Stimulated activated CD8-positive, alpha-beta memory T cell treated with anti-CD3 and anti-CD28 coated beads, Interleukin-15, amount 100 ng/mL, for 1 hour (primary cell): ENCODE measurements around the gene TFEB.
"Not testable (repeated sequence)": the region's sequence is repeated elsewhere in the genome, so short reads cannot be mapped to it uniquely, and the experiment has no call there.

Source experiments
- DNase-seq: peaks from one replicate; pipeline ENCODE4 v3.0.0-alpha.2; 2020; ENCODE audit warnings: low read depth

The TFEB gene

DNA sequence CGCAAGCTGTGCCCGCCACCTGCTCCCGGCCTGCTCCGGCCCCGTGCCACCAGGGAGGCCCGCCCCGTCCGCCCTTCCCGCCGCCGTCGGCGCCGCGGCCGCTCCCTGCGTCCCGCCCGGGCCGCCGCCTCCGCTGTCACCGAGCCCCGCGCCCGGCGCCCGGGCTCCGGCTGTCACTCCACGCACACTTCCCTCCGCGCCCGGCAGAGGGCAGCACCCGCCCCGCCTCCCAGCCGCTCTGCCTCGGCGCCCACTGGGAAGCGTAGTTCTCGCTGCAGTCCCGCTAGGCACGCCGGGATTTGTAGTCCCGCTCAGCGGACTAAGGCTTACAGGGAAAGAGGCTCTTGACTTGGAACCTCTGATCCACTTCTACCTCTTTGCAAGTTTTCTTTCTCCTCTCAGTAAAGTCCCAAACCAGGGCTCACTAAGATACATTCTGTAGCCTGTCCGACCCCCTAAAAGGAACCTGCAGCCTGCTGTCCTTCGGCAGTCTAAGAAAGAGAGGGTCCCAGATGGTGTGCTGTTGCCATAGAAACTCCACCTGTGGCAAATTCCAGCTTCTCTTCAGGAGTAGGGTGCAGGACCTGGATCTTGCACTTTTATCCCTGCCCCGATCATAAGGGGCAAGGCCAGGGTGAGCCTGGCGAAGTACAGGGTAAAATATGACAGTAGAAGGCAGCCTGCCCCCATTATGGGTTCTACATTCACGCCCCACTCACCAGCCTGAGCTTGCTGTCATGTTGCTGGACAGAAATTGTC, at the start of gene TFEB:
Gene TFEB, minus strand, starts transcription at position 182 of the 759 bp plus-strand sequence. CDS start 44,395 bp downstream, outside the sequence.
- DNase-seq, result peak; percentile 89

DNA sequence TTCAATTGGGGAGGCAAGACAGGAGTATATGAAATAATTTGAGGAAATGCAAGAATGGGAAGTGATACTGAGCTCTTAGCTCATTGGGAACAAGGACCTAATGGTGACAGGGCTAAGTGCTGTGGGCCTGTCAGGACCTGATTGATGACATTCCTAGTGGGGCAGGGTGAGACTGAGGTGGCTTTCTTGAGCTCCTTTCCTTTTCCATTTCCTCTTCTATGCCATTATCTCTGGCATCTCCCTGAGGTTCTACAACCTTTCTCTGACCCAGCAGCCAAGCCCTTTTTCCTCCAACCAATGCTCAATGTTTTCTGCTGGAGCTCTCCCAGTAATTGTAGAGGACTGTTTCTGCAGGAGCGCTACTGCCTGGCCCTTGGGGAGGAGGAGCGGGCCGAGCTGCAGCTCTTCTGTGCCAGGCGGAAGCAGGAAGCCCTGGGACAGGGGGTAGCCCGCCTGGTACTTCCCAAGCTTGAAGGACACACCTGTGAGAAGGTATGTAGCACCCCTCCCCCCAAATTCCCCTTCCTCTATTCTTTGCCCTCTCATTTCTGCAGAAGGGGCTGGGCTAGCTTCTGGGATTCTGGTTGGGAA, 49.3 kb upstream of the TFEB start:
- no peak for DNase-seq

DNA sequence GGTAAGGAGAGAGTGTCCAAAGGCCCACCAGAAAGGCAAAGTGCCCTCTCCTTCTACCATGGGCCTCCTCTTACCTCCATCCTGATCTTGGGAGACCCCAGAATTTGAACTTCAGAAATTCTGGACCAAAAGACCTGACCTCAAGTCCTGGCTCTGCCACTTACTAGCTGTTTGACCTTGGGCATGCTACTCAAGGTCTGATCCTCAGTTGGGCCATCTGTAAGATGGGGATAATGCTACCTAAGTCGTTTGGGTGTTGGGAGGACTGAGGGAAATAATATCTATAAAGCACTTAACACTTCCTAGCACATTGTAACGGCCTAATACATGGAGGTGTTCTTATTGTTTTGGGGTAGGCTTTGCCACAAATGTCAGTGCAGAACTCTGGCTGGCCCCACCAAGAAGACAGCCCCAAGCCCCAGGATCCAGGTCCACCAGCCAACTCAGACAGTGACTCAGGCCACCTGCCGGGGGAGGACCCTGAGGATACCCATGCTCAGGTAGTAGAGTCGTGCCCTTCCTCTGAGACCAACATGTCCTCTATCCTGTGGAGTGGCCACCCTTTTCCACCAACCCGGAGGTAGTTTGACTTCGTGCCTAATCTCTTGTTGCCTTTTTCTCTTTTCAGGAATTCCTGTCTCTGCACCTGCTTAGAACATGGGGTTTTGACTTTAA, 47.8 kb upstream of the TFEB start:
- no peak for DNase-seq

GRCh38 chr6:41781366-41781730, 45.9 kb upstream of the TFEB start:
- no peak for DNase-seq

GRCh38 chr6:41780551-41781365, 45.4 kb upstream of the TFEB start, which contains the start of gene PRICKLE4:
Gene PRICKLE4 (plus strand): TSS chr6:41780782. CDS start chr6:41783474, 2,692 bp downstream.
- no peak for DNase-seq

GRCh38 chr6:41779788-41780550, 44.6 kb upstream of the TFEB start, which contains the start of gene FRS3:
Gene FRS3 (minus strand): TSS chr6:41779900. CDS start chr6:41776987, 2,913 bp downstream.
- DNase-seq, result peak; percentile 100

DNA sequence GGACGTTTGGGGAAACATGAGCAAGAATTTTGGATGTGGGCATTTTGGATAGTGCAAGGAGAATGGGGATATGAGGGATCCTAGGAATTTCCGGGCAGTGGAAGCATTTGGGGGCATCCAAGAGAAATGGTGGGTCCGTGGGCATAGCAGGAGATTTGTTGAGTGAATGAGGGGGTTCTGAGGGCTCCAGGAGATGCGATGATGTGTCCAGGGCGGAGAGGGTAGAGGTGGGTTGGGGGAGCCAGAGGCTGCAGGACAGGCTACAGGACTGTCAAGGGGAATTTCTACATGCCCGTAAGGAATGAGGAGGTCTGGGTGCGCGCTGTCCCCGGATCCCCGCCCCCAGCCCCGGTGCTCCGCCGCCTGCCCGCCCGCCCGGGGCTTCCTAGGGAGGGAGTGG, 43.9 kb upstream of the TFEB start:
- no peak for DNase-seq

- no peak for DNase-seq
Measured at GRCh38 chr6:41778895-41779294, 43.5 kb upstream of the TFEB start.

GRCh38 chr6:41777551-41778285, 42.3 kb upstream of the TFEB start:
- DNase-seq, result no peak

DNA sequence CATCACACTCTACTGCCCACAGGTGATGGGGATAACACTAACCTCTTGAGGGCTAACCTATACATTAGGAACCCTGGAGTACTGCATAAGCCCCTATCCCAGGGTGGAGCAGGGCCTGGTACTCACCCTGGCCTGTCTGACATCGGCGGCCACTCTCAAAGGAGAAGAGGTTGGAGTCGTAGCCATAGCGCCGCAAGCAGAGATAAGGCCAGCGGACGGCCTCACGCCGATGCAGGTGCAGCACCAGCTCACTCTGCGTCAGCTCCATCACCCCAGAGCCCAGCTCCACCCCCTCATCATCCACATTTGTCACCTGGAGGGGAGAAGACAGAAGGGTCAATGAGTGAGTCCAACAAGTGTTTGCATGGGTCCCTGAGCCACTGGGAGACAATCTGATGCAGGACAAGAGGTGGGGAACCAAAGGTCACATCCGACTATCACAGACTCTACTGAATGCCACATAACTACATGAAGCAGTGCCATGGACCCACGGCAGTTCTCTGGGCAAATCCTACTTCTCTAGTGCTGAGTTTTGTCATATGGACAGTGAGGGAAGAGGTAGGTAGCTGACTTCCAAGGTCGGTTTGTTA, 40.0 kb upstream of the TFEB start:
- DNase-seq, result no peak

GRCh38 chr6:41774841-41775240, 39.4 kb upstream of the TFEB start:
- no peak for DNase-seq

- DNase-seq, result no peak
Measured at GRCh38 chr6:41771058-41771983, 35.9 kb upstream of the TFEB start.

- DNase-seq, result no peak
Measured at GRCh38 chr6:41770381-41771057, 35.1 kb upstream of the TFEB start.

- DNase-seq, result no peak
Measured at GRCh38 chr6:41769376-41769775, 34.0 kb upstream of the TFEB start.

- DNase-seq, result no peak
Measured at GRCh38 chr6:41768545-41769308, 33.3 kb upstream of the TFEB start.

GRCh38 chr6:41767112-41767833, 31.9 kb upstream of the TFEB start:
- DNase-seq, result no peak

- DNase-seq, result not testable (repeated sequence)
Measured at GRCh38 chr6:41766043-41766664, 30.7 kb upstream of the TFEB start.
